Muscle of back (tissue), 13 donors: Measurements from ENCODE around the gene DEFB125. TPM values are rescaled to one million over a fixed set of nuclear protein-coding genes. Genes with fewer than 3 reads are reported as not detected.
"Not testable (repeated sequence)": the region's sequence is repeated elsewhere in the genome, so short reads cannot be mapped to it uniquely, and the experiment has no call there.

Experiments used
- DNase-seq, 3 donors: peaks; one replicate each; pipeline versions ENCODE4 v3.0.0 to v3.0.0-alpha.2; 2013
- long read RNA-seq, 9 donors: transcript quantifications; one replicate each; lab custom pipeline, GENCODE V29; 2026
- polyA plus RNA-seq, 10 donors: library from polyadenylated mRNA; unstranded; fragments of 120-200 nt; gene quantifications; one replicate each; pipeline ENCODE4 v1.2.1, GENCODE V29; 2013; ENCODE audit not compliant: insufficient read length in 10 of 10

The DEFB125 gene
- not detected for polyA plus RNA-seq
- long read RNA-seq, donor 1 = 0 reads
- long read RNA-seq, donor 2 = 0 reads
- long read RNA-seq, donor 3 = 0 reads
- long read RNA-seq, donor 4 = 0 reads
- long read RNA-seq, donor 5 = 0 reads
- long read RNA-seq, donor 6 = 0 reads
- long read RNA-seq, donor 7 = 0 reads
- long read RNA-seq, donor 8 = 0 reads
- long read RNA-seq, donor 9 = 0 reads

DNA sequence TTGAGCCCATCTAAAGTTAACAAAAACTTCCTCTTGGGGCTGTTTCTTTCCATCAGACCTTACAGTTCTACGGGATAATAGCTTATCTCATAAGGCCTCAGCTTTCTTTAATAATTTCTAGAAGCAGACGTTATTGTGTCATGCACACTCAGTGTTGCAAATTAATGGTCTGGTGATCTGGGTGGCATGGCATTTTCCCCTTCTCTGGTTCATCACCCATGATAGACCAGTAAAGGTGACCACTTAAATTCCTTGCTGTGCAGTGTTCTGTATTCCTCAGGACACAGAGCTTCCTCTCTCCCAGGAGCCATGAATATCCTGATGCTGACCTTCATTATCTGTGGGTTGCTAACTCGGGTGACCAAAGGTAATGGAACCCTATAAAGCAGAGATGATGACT, at the start of gene DEFB125:
DEFB125 (plus strand) TSS at position 272 of the 400 bp plus-strand sequence; CDS start at position 310, 38 bp downstream.
- no peak for DNase-seq

- DNase-seq = no peak
These were observed 27.2 kb upstream of the DEFB125 start for GRCh38 chr20:60035-60918.

DNA sequence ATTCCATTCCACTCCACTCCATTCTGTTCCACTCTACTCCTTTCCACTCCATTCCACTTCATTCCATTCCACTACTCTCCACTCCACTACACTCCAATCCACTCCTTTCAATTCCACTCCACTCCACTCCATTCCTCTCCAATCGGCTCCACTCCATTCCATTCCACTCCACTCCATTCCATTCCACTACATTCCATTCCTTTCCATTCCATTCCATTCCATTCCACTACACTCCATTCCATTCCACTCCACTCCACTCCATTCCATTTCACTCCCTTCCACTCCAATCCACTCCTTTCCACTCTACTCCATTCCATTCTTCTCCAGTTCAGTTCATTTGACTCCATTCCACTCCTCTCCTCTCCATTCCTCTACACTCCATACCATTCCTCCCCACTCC, 26.2 kb upstream of the DEFB125 start:
- DNase-seq = no peak

- DNase-seq = no peak
These were observed 25.7 kb upstream of the DEFB125 start for GRCh38 chr20:61757-62156.

DNA sequence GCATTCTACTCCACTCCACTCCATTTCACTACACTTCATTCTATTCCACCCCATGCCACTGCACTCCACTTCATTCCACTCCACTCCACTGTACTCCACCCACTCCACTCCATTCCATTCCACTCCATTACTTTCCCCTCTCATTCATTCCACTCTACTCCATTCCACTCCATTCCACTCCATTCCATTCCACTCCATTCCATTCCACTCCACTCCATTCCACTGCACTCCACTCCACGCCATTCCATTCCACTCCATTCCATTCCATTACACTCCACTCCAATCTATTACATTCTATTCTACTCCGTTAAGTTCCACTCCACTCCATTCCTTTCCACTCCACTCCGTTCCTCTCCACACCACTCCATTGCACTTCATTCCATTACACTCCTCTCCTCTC, 25.0 kb upstream of the DEFB125 start:
- DNase-seq = no peak

- no peak for DNase-seq
These were observed 23.4 kb upstream of the DEFB125 start for GRCh38 chr20:64026-64603.

GRCh38 chr20:64766-65322, 22.6 kb upstream of the DEFB125 start:
- no peak for DNase-seq

GRCh38 chr20:77231-77630, 10.2 kb upstream of the DEFB125 start:
- no peak for DNase-seq

DNA sequence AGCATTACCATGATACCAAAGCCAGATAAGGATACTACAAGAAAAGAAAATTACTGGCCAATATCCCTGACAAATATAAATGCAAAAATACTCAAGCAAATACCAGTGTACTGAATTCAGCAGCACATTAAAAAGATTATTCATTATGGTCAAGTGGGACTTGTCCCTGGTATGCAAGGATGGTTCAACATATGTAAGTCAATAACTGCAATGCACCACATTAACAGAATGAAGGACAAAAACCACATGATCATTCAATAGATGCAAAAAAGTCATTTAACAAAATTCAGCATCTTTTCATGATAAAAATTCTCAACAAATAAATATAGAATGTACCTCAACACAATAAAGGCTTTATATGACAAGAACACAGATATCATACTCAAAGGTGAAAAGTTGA, 9.1 kb upstream of the DEFB125 start:
- DNase-seq = no peak

DNA sequence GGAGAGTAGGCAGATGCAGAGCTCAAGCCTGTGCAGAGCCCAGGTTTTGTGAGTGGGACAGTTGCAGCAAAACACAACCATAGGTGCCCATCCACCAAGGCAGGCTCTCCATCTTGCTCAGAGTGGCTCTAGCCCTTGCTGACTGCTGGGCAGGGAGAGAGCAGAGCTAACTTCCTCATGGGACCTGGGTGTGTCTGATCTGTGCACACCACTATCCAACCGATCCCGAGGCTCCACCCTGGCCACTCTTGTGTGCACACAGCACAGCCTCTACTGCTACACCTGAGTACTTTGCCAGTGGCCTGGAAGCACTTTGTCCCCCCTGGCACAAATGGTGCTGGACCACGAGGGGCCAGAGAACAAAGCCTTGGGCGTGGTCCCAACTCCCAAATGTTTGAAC, 7.9 kb upstream of the DEFB125 start:
- DNase-seq = no peak

DNA sequence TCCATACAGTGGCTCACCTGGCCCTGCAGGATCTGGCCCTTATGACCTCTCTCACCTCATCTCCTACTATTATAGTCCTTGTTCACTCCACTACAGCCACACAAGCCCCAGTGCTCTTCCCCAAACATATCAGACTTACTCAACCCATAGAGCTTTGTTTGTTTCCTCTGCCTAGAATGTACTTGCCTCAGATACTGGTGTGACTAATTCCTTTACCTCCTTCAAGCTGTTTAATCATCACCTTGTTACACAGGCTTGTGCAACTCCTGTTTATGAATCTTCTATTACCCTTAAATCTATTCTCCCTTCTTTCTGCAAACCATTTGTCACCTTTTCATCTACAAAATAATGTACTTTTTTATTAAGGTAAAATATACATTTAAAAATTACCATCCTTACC, 3.2 kb downstream of the DEFB125 start:
- DNase-seq = no peak

GRCh38 chr20:93641-94040, 6.2 kb downstream of the DEFB125 start:
- no peak for DNase-seq

- no peak for DNase-seq
These were observed 7.7 kb downstream of the DEFB125 start for GRCh38 chr20:95215-95614.

- DNase-seq = not testable (repeated sequence)
These were observed 10.2 kb downstream of the DEFB125 start for GRCh38 chr20:97691-98090.

- no peak for DNase-seq
These were observed 14.5 kb downstream of the DEFB125 start for GRCh38 chr20:101975-102374.

GRCh38 chr20:103456-103855, 16.0 kb downstream of the DEFB125 start:
- DNase-seq = no peak

GRCh38 chr20:112396-112795, 24.9 kb downstream of the DEFB125 start:
- DNase-seq = no peak

DNA sequence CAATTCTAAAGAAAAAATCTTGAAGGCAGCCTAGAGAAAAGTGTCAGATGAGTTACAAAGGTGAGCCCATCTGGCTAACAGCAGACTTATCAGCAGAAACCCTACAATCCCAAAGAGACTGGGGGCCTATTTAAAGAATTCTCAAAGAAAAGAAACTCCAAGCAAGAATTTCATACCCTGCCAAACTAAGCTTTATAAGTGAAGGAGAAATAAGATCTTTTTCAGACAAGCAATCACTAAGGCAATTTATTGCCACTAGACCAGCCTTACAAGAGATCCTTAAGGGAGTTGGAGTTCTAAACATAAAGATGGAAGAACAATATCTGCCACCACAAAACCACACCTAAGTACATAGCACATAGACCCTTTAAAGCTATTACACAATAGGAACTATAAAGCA, 30.0 kb downstream of the DEFB125 start:
- no peak for DNase-seq

DNA sequence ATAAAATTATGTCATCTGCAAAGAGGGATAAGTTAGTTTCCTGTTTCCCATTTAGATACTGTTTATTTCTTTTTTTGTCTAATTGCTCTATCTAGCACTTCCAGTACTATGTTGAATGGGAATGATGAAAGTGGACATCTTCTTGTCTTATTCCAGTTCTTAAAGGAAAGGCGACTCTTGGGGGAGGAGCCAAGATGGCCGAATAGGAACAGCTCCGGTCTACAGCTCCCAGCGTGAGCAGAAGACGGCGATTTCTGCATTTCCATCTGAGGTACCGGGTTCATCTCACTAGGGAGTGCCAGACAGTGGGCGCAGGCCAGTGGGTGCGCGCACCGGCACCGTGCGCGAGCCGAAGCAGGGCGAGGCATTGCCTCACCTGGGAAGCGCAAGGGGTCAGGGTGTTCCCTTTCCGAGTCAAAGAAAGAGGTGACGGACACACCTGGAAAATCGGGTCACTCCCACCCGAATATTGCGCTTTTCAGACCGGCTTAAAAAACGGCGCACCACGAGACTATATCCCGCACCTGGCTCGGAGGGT, 42.4 kb downstream of the DEFB125 start:
- DNase-seq = not testable (repeated sequence)

DNA sequence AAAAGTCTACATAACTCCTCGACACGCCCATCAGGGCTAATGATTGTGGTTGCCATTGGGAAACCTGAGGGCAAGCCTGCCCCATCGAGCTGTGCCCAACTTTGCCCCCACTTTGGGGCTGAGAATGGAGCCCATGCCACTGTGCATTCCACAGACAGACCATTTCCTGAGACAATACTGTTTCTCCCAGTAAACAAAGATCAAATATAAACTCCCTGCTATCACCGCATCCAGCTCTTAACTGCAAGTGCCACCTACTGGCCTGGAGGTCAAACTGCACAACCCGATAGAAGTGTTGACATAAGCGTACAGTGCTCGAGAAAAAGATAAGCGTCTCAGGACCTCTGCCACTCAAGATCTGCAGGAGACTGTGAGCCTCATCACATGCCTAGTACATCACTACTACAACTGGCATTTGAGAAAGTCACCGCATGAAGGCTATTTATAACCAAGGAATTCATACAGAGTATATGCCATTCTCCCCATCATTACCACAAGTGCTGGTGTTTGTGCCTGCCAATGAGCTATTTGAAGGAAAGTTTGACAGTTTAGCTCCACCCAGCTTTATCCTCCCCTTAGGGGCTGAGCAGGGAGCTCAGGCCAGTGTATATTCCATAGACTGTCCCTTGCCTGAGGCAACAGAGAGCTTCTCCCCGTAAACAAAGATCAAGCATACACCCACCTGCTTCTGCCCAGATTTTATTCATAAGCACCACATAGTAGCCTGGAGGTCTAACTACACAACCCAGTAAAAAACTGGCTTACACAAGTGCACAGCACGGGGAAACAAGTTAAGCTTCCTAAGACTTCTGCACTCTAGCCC, 50.4 kb downstream of the DEFB125 start:
- DNase-seq = peak in 1 of 3 donors; percentile 0

DNA sequence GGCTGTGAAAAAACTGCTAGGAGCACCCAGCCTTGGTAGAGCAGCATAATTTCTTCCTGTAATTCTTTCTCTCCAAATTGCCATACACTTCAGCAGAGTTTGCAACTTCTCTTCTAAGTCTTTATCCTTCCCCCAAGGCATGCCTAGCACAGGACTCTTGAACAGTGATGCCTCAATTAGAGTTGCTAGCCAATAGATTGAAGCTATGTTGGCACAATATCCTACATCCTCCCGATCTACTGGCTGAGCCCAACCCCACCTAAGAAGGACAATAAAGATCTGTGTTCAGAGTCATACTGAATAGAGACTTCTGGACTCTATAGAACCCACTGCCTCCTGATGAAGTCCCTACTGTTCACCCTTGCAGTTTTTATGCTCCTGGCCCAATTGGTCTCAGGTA, 54.8 kb downstream of the DEFB125 start, which contains the start of gene DEFB126:
DEFB126 (plus strand) TSS at position 301 of the 400 bp plus-strand sequence; CDS start at position 340, 39 bp downstream.
- DNase-seq = no peak
